ENCODE measurements around the gene LGR5. TPM values are rescaled to one million over a fixed set of nuclear protein-coding genes. Genes with fewer than 3 reads are reported as not detected.

LGR5 gene
- total and polyA plus RNA-seq, 2 of the 13 experiments (the other 11 are each of a cell fraction or from before 2014, with no cell fraction given) = 37.0 to 121 TPM

GRCh38 chr12:71465796-71466195, 26.2 kb downstream of the LGR5 start (continued):
- TF ChIP-seq XRCC5 (optimal IDR thresholded peaks at IDR 0.05; ENCODE audit: low read length) (no peak), KAT2B (IDR thresholded peaks at IDR 0.05; ENCODE audit: borderline replicate concordance, low read depth, low read length) (no peak), ZNF512 (CRISPR knock-in tag; IDR thresholded peaks at IDR 0.05) (no peak), SPEN (CRISPR knock-in tag; IDR thresholded peaks at IDR 0.05; ENCODE audit: low read depth) (no peak)

- no TSS peak for BruUV-seq (replicated peaks)
- ATAC-seq (peak; percentile 76), DNase-seq (ENCODE audit: low spot score) (peak; percentile 55), FAIRE-seq (no peak)
- no peak overlapping the region for H3K4me2 ChIP-seq (ENCODE audit: low read depth, low read length)
- peaks cover 6 to 21% of the 10 kb centered on the region in 2 experiments; a peak in 4 of 5 replicates for H3K36me3 ChIP-seq (replicated peaks in 1 of 2; ENCODE audit: control insufficient read depth in 1 of 2, insufficient read depth in 2 of 2, low read length in 2 of 2)
- no peaks in the 10 kb centered on the region for H3K9me3 ChIP-seq (ENCODE audit: low read length)
- ChIA-PET POLR2A (interaction anchor here (0.9 kb wide), 1 partner anchor 30 kb away, joined by 4 read pairs; no protein-coding TSS in a partner anchor), CTCF (ENCODE audit: low intra/inter-chr PET ratio, low total read pairs) (no interaction called here)
- no peak overlapping the region for H3K27ac ChIP-seq (ENCODE audit: extremely low read length, insufficient read depth, low read length)
- H3K9ac ChIP-seq (ENCODE audit: insufficient read depth, low read depth, low read length) = no peak overlapping the region
- H3K27me3 ChIP-seq (ENCODE audit: control insufficient read depth in 1 of 2, insufficient read depth in 2 of 2, low read length in 2 of 2) = no peaks in the 10 kb centered on the region
- 85% methylated on average over 15 of the region's 15 CpGs for WGBS (ENCODE audit: low lambda C conversion rate)
- peaks cover 49% of the 10 kb centered on the region for H3K4me1 ChIP-seq (ENCODE audit: insufficient read depth, low read length)
- intact Hi-C loops (cut with micrococcal nuclease; ENCODE audit: unreplicated experiment) = no loop called here
- no peaks in the 10 kb centered on the region; the same call in 1 of the 2 replicates for H4K20me1 ChIP-seq (ENCODE audit: insufficient read depth, low read length)
- in situ Hi-C loops (cut with HindIII; ENCODE audit: extremely low pct_ligation_motif_present, low pct_unique_long_range_greater_than_20kb) = no loop called here
- peaks cover 44% of the 10 kb centered on the region for H3K79me2 ChIP-seq (ENCODE audit: insufficient read depth, low read length)
- H3K4me3 ChIP-seq (replicated peaks in 1 of 3; ENCODE audit: insufficient read depth in 1 of 3, low read depth in 2 of 3, low read length in 3 of 3) = no peak overlapping the region
- H2AFZ ChIP-seq (ENCODE audit: low read length) = no peak overlapping the region
- no peak for TF ChIP-seq ZNF20 (CRISPR knock-in tag; IDR thresholded peaks at IDR 0.05)
- peak; percentile 35; the same call in 1 of the 2 replicates for TF ChIP-seq GATAD2A (CRISPR knock-in tag; IDR thresholded peaks at IDR 0.05)
- TF ChIP-seq EP300 (IDR thresholded peaks at IDR 0.05; ENCODE audit: low read depth in 2 of 2, low read length in 2 of 2) = no peak
- TF ChIP-seq EP300 (CRISPR knock-in tag; IDR thresholded peaks at IDR 0.05; ENCODE audit: borderline replicate concordance) = peak; percentile 36; the same call in 1 of the 2 replicates
- TF ChIP-seq ZFP82 (CRISPR knock-in tag; IDR thresholded peaks at IDR 0.05; ENCODE audit: borderline replicate concordance) = no peak
- TF ChIP-seq ARID5B (CRISPR knock-in tag; IDR thresholded peaks at IDR 0.05) = 0 out of 2 replicates have a peak, but pooled peaks have one; percentile 16
- peak; percentile 65; the same call in 1 of the 2 replicates for TF ChIP-seq ZBTB38 (CRISPR knock-in tag; IDR thresholded peaks at IDR 0.05)
- peak; percentile 90; the same call in 1 of the 2 replicates for TF ChIP-seq HOMEZ (CRISPR knock-in tag; IDR thresholded peaks at IDR 0.05; ENCODE audit: low read depth)
- no peak for TF ChIP-seq NFRKB (IDR thresholded peaks at IDR 0.05)
- no peak for TF ChIP-seq MLX (CRISPR knock-in tag; IDR thresholded peaks at IDR 0.05)
- no peak for TF ChIP-seq ZBTB7A (CRISPR knock-in tag; IDR thresholded peaks at IDR 0.05)
Measured at GRCh38 chr12:71469258-71469750, 29.7 kb downstream of the LGR5 start.
